ENCODE measurements around the gene SLC39A10. TPM values are rescaled to one million over a fixed set of nuclear protein-coding genes. Genes with fewer than 3 reads are reported as not detected.
"Not testable (repeated sequence)": the region's sequence is repeated elsewhere in the genome, so short reads cannot be mapped to it uniquely, and the experiment has no call there.

The SLC39A10 gene
- total RNA-seq, 4 donors from 2014 or later = 12.5 to 29.3 (median 16.5) TPM

- no peak for TF ChIP-seq CTCF (IDR thresholded peaks at IDR 0.05)
- DNase-seq (ENCODE audit: low spot score) (no peak), ATAC-seq (ENCODE audit: low FRiP score) (no peak)
Measured at GRCh38 chr2:195636890-195637289, 20.1 kb upstream of the SLC39A10 start.

- DNase-seq (ENCODE audit: low spot score) (no peak), ATAC-seq (ENCODE audit: low FRiP score) (no peak)
- no peak for TF ChIP-seq CTCF (IDR thresholded peaks at IDR 0.05)
Measured at GRCh38 chr2:195638750-195639149, 18.3 kb upstream of the SLC39A10 start.

GRCh38 chr2:195639238-195639858 is 17.7 kb upstream of the SLC39A10 start:
- TF ChIP-seq CTCF (IDR thresholded peaks at IDR 0.05) = no peak
- ATAC-seq (ENCODE audit: low FRiP score) (no peak), DNase-seq (ENCODE audit: low spot score) (no peak)

GRCh38 chr2:195639959-195640358 is 17.1 kb upstream of the SLC39A10 start:
- ATAC-seq (ENCODE audit: low FRiP score) (no peak), DNase-seq (ENCODE audit: low spot score) (no peak)
- no peak for TF ChIP-seq CTCF (IDR thresholded peaks at IDR 0.05)

- no peak for TF ChIP-seq CTCF (IDR thresholded peaks at IDR 0.05)
Measured at GRCh38 chr2:195642027-195642678, 14.9 kb upstream of the SLC39A10 start.

GRCh38 chr2:195642679-195643068 is 14.4 kb upstream of the SLC39A10 start:
- ATAC-seq (ENCODE audit: low FRiP score) = no peak
- no peak for TF ChIP-seq CTCF (IDR thresholded peaks at IDR 0.05)
- DNase-seq (ENCODE audit: low spot score) = no peak

More at GRCh38 chr2:195642027-195642678, 14.9 kb upstream of the SLC39A10 start:
- no peak for DNase-seq (ENCODE audit: low spot score)
- ATAC-seq (ENCODE audit: low FRiP score) = no peak

- DNase-seq (ENCODE audit: low spot score); ATAC-seq (ENCODE audit: low FRiP score): not testable (repeated sequence)
Measured at GRCh38 chr2:195644708-195645107, 12.3 kb upstream of the SLC39A10 start.
